Measurements from ENCODE around the gene CYP27C1. TPM values are rescaled to one million over a fixed set of nuclear protein-coding genes. Genes with fewer than 3 reads are reported as not detected.

CYP27C1 gene
- total RNA-seq, 1 donor from 2014 or later: 5.7 TPM

DNA sequence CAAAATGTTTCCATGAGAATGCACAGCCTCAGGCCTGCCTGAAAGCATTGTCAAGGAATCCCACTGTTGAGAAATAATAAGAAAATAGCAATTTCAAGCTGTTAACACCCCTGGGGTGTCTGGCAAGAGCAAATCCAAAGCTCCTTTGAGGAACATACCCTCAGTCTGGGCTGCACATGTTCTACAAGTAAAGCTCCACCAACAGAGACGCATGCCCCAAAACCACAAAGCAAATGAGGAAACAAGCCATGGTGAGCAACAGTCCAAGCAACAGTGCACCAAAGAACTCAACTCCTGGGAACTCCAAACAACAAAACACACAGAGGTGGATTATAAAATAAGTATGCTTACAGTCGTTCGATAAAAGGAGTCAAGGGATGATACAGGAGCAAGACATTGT is 40.3 kb downstream of the CYP27C1 start:
- no peak for TF ChIP-seq EZH2 (IDR thresholded peaks at IDR 0.05; ENCODE audit: insufficient read depth, low read length)
- TF ChIP-seq, protein P1, sequence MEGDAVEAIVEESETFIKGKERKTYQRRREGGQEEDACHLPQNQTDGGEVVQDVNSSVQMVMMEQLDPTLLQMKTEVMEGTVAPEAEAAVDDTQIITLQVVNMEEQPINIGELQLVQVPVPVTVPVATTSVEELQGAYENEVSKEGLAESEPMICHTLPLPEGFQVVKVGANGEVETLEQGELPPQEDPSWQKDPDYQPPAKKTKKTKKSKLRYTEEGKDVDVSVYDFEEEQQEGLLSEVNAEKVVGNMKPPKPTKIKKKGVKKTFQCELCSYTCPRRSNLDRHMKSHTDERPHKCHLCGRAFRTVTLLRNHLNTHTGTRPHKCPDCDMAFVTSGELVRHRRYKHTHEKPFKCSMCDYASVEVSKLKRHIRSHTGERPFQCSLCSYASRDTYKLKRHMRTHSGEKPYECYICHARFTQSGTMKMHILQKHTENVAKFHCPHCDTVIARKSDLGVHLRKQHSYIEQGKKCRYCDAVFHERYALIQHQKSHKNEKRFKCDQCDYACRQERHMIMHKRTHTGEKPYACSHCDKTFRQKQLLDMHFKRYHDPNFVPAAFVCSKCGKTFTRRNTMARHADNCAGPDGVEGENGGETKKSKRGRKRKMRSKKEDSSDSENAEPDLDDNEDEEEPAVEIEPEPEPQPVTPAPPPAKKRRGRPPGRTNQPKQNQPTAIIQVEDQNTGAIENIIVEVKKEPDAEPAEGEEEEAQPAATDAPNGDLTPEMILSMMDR (IDR thresholded peaks at IDR 0.05; ENCODE audit: insufficient read depth, low read depth, low read length): no peak
- peaks cover 5% of the 10 kb centered on the region for H3K4me1 ChIP-seq (ENCODE audit: insufficient read depth, low read length)
- peaks cover 4% of the 10 kb centered on the region for H3K9me3 Mint-ChIP-seq (ENCODE audit: unreplicated experiment)

DNA sequence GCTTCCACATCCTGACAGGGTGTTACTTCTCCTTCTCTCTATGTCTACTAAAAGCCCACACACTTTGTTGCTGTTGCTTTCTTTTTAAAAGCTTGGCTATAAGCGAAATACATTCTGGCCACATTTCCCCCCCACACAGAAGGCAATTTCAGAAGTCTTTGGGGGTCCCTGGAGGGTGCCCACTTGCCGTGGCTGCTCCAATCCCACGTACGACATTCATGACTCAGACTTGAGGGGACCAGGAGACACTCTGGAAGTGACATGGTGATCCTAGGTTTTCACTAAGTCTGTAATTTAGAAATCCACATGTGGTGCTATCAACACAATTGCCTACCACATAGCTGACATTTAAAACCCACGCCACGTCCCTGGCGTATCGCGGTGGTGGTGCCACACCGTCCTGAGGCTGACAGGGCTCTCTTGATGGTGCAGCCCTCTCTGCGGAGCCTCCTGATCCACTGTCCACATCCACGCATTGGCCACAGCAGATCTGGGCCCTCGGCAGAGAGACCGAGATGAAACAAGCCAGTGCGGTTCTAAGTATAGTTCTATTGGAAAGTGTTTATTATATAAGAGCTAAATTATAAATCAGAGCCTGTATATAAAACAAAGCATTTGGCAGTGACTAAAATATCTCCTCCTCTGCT is 42.4 kb downstream of the CYP27C1 start:
- H3K4me1 ChIP-seq (ENCODE audit: insufficient read depth, low read length): peaks cover 11% of the 10 kb centered on the region
- no peak overlapping the region for H3K9ac ChIP-seq (ENCODE audit: low read length)
- H2AFZ ChIP-seq (ENCODE audit: low read depth, low read length): no peak overlapping the region
- no peaks in the 10 kb centered on the region for H3K79me2 ChIP-seq (ENCODE audit: insufficient read depth, low read length)
- H3K4me2 ChIP-seq (ENCODE audit: low read length): no peak overlapping the region
- no peaks in the 10 kb centered on the region for H3K36me3 ChIP-seq (ENCODE audit: insufficient read depth, low read length)
- no peak for FAIRE-seq
- DNase-seq (ENCODE audit: low read depth): no peak
- Mint-ChIP-seq H3K27ac (ENCODE audit: unreplicated experiment) (peak overlapping the region; percentile 18), H3K36me3 (ENCODE audit: low read depth, unreplicated experiment) (peaks cover 3% of the 10 kb centered on the region), H3K4me3 (ENCODE audit: unreplicated experiment) (no peak overlapping the region), H3K27me3 (ENCODE audit: low read depth, unreplicated experiment) (peaks cover 2% of the 10 kb centered on the region), H3K9me3 (ENCODE audit: unreplicated experiment) (peaks cover 7% of the 10 kb centered on the region), H3K4me1 (ENCODE audit: low read depth, unreplicated experiment) (peaks cover 21% of the 10 kb centered on the region)
- TF ChIP-seq, protein P1 (IDR thresholded peaks at IDR 0.05; ENCODE audit: insufficient read depth, low read depth, low read length): no peak
- TF ChIP-seq EZH2 (IDR thresholded peaks at IDR 0.05; ENCODE audit: insufficient read depth, low read length): no peak
- H4K20me1 ChIP-seq (ENCODE audit: insufficient read depth, low read length): no peaks in the 10 kb centered on the region
- no peak overlapping the region for H3K27ac ChIP-seq (ENCODE audit: low read depth, low read length)
- H3K4me3 ChIP-seq (ENCODE audit: insufficient read depth, low read depth, low read length): no peak overlapping the region
- no peaks in the 10 kb centered on the region for H3K9me3 ChIP-seq (ENCODE audit: insufficient read depth, low read depth, low read length)
- H3K27me3 ChIP-seq (ENCODE audit: insufficient read depth, low read length): no peaks in the 10 kb centered on the region

More for the DNA sequence above, 40.3 kb downstream of the CYP27C1 start:
- Histone ChIP-seq H4K20me1 (ENCODE audit: insufficient read depth, low read length) (no peaks in the 10 kb centered on the region), H3K27ac (ENCODE audit: low read depth, low read length) (no peak overlapping the region), H3K4me2 (ENCODE audit: low read length) (no peak overlapping the region), H3K9ac (ENCODE audit: low read length) (no peak overlapping the region), H3K9me3 (ENCODE audit: insufficient read depth, low read depth, low read length) (no peaks in the 10 kb centered on the region), H3K4me3 (ENCODE audit: insufficient read depth, low read depth, low read length) (no peak overlapping the region), H3K27me3 (ENCODE audit: insufficient read depth, low read length) (no peaks in the 10 kb centered on the region), H3K36me3 (ENCODE audit: insufficient read depth, low read length) (no peaks in the 10 kb centered on the region), H2AFZ (ENCODE audit: low read depth, low read length) (no peak overlapping the region), H3K79me2 (ENCODE audit: insufficient read depth, low read length) (no peaks in the 10 kb centered on the region)
- Mint-ChIP-seq H3K36me3 (ENCODE audit: low read depth, unreplicated experiment) (peaks cover 8% of the 10 kb centered on the region), H3K27me3 (ENCODE audit: low read depth, unreplicated experiment) (peaks cover 2% of the 10 kb centered on the region), H3K4me1 (ENCODE audit: low read depth, unreplicated experiment) (peaks cover 7% of the 10 kb centered on the region), H3K4me3 (ENCODE audit: unreplicated experiment) (no peak overlapping the region), H3K27ac (ENCODE audit: unreplicated experiment) (no peak overlapping the region)
- DNase-seq (ENCODE audit: low read depth) (no peak), FAIRE-seq (no peak)

All from astrocyte (in vitro differentiated cells and primary cell).